WTC11 (cell line): ENCODE results near the gene WDR72.

Experiments used
- ARID4B ChIP-seq: sonication (generic); formaldehyde crosslinking; IDR thresholded peaks from 2 replicates; pipeline ENCODE4 v1.8.0; 2023; ENCODE audit warnings: missing genetic modification reagents, mild to moderate bottlenecking, borderline replicate concordance
- ATF2 ChIP-seq: sonication (generic); formaldehyde crosslinking; IDR thresholded peaks from 2 replicates; pipeline ENCODE4 v1.8.1; 2022; ENCODE audit warnings: low read depth, missing genetic modification reagents, borderline replicate concordance
- E2F1 ChIP-seq: sonication (generic); formaldehyde crosslinking; IDR thresholded peaks from 2 replicates; pipeline ENCODE4 v1.8.0; 2022; ENCODE audit warnings: mild to moderate bottlenecking, missing genetic modification reagents
- JUN ChIP-seq: sonication (generic); formaldehyde crosslinking; IDR thresholded peaks from 2 replicates; pipeline ENCODE4 v1.8.0; 2023; ENCODE audit warnings: mild to moderate bottlenecking, missing genetic modification reagents
- USF1 ChIP-seq: sonication (generic); formaldehyde crosslinking; IDR thresholded peaks from 2 replicates; pipeline ENCODE4 v1.8.0; 2022; ENCODE audit warnings: mild to moderate bottlenecking, missing genetic modification reagents
- ZBTB43 ChIP-seq: sonication (generic); formaldehyde crosslinking; IDR thresholded peaks from 2 replicates; pipeline ENCODE4 v1.8.1; 2023; ENCODE audit warnings: mild to moderate bottlenecking, missing genetic modification reagents
- TF ChIP-seq, protein P1 (sequence below): fragments of 200-600 bp; IDR thresholded peaks from 2 replicates; pipeline ENCODE4 v1.8.0; 2022; ENCODE audit warnings: antibody characterized with exemption

GRCh38 chr15:53762916-53763315, 3.5 kb upstream of the WDR72 start:
- TF ChIP-seq JUN (CRISPR knock-in tag) (no peak), USF1 (CRISPR knock-in tag) (no peak), ARID4B (CRISPR knock-in tag) (no peak), E2F1 (no peak), ZBTB43 (no peak), ATF2 (CRISPR knock-in tag) (no peak)
- TF ChIP-seq, protein P1, sequence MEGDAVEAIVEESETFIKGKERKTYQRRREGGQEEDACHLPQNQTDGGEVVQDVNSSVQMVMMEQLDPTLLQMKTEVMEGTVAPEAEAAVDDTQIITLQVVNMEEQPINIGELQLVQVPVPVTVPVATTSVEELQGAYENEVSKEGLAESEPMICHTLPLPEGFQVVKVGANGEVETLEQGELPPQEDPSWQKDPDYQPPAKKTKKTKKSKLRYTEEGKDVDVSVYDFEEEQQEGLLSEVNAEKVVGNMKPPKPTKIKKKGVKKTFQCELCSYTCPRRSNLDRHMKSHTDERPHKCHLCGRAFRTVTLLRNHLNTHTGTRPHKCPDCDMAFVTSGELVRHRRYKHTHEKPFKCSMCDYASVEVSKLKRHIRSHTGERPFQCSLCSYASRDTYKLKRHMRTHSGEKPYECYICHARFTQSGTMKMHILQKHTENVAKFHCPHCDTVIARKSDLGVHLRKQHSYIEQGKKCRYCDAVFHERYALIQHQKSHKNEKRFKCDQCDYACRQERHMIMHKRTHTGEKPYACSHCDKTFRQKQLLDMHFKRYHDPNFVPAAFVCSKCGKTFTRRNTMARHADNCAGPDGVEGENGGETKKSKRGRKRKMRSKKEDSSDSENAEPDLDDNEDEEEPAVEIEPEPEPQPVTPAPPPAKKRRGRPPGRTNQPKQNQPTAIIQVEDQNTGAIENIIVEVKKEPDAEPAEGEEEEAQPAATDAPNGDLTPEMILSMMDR: no peak
